Stimulated activated CD4-positive, alpha-beta T cell treated with anti-CD3 and anti-CD28 coated beads, Interleukin-1b, Interleukin-23, amount 100 ng/mL, for 1 hour (primary cell): ENCODE results near the gene OR6C65.

Source experiments
- DNase-seq, 2 donors: peaks; one replicate each; pipeline ENCODE4 v3.0.0-alpha.2; 2020; ENCODE audit warnings: low read depth in 2 of 2

OR6C65 gene

DNA sequence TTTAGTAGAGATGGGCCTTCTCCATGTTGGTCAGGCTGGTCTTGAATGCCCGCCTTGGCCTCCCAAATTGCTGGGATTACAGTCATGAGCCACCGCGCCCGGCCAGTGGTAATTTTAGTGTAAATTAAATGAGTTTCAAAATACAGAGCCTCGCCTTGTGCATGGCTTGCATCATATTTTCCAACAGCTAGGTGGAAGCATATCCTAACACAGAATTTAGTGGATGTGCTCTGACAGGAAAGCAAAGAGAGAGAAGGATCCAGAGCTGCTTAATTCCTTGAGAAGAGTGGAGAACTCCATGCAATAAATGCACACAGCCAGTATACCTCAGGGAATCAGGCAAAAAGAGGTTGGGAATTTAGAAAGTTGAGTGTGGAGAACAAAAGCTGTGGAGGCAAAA is 46.0 kb downstream of the OR6C65 start:
- no peak for DNase-seq

DNA sequence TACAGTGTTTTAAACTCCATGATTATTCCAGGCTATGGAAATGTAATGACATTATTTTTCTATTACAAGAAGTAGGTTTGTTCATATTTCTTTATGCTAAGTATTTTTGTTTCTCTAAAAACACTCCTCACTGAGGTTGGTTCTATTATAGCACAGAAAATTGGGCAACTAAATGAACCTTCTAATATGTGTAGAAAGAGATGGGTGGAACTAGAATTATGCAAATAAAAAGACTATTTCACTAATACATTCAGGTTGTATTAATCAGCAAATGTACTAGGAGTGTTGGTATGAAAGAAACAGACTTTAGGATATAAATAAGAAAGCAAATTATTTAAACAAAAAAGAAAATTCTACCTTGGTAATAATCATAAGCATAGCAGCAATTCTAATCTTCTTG is 48.5 kb downstream of the OR6C65 start:
- no peak for DNase-seq
